ENCODE measurements around the gene HSPA13. TPM values are rescaled to one million over a fixed set of nuclear protein-coding genes. Genes with fewer than 3 reads are reported as not detected.
"Not testable (repeated sequence)": the region's sequence is repeated elsewhere in the genome, so short reads cannot be mapped to it uniquely, and the experiment has no call there.

Gene HSPA13
- total RNA-seq, 1 donor from 2014 or later = 105 TPM

GRCh38 chr21:14354515-14354914 lies 28.4 kb downstream of the HSPA13 start:
- H3K27me3 ChIP-seq = no peaks in the 10 kb centered on the region
- H3K9me3 ChIP-seq (ENCODE audit: low read depth) = no peaks in the 10 kb centered on the region
- H3K27me3 Mint-ChIP-seq (ENCODE audit: insufficient read depth, low read depth) = no peaks in the 10 kb centered on the region
- no peak overlapping the region for H3K4me2 ChIP-seq
- no peaks in the 10 kb centered on the region for H4K20me1 ChIP-seq (ENCODE audit: low read depth)
- H3K4me3 Mint-ChIP-seq = no peak overlapping the region
- no peaks in the 10 kb centered on the region for H3K9me3 Mint-ChIP-seq
- no peak for TF ChIP-seq CTCF (IDR thresholded peaks at IDR 0.05)
- TF ChIP-seq EZH2 (IDR thresholded peaks at IDR 0.05) = no peak
- no peak for TF ChIP-seq EZH2phosphoT487 (IDR thresholded peaks at IDR 0.05)
- H3K9ac ChIP-seq = no peak overlapping the region
- H2AFZ ChIP-seq (replicated peaks) = no peak overlapping the region
- H3K4me1 ChIP-seq = no peaks in the 10 kb centered on the region
- H3F3A ChIP-seq (ENCODE audit: low read depth) = no peaks in the 10 kb centered on the region
- no peak for DNase-seq (ENCODE audit: low spot score)
- no peaks in the 10 kb centered on the region for H3K4me1 Mint-ChIP-seq
- H3K4me3 ChIP-seq = no peak overlapping the region
- H3K36me3 ChIP-seq = no peaks in the 10 kb centered on the region
- no peaks in the 10 kb centered on the region for H3K36me3 Mint-ChIP-seq
- no peak overlapping the region for H3K27ac ChIP-seq
- H3K79me2 ChIP-seq (ENCODE audit: low read depth) = no peaks in the 10 kb centered on the region
- no peak overlapping the region for H3K27ac Mint-ChIP-seq

GRCh38 chr21:14353726-14354125 lies 29.2 kb downstream of the HSPA13 start:
- H3K9me3 ChIP-seq (ENCODE audit: low read depth) = no peaks in the 10 kb centered on the region
- H3K27me3 ChIP-seq = no peaks in the 10 kb centered on the region
- Mint-ChIP-seq H3K27me3 (ENCODE audit: insufficient read depth, low read depth) (no peaks in the 10 kb centered on the region), H3K4me3 (no peak overlapping the region), H3K36me3 (no peaks in the 10 kb centered on the region), H3K27ac (no peak overlapping the region), H3K4me1 (no peaks in the 10 kb centered on the region), H3K9me3 (no peaks in the 10 kb centered on the region)
- H2AFZ ChIP-seq (replicated peaks) = no peak overlapping the region
- no peaks in the 10 kb centered on the region for H3K79me2 ChIP-seq (ENCODE audit: low read depth)
- H3K4me2 ChIP-seq = no peak overlapping the region
- H3F3A ChIP-seq (ENCODE audit: low read depth) = no peaks in the 10 kb centered on the region
- no peak overlapping the region for H3K27ac ChIP-seq
- no peak for DNase-seq (ENCODE audit: low spot score)
- H3K4me3 ChIP-seq = no peak overlapping the region
- H3K4me1 ChIP-seq = no peaks in the 10 kb centered on the region
- no peak overlapping the region for H3K9ac ChIP-seq
- TF ChIP-seq EZH2phosphoT487 (IDR thresholded peaks at IDR 0.05) (no peak), EZH2 (IDR thresholded peaks at IDR 0.05) (no peak), CTCF (IDR thresholded peaks at IDR 0.05) (no peak)
- no peaks in the 10 kb centered on the region for H3K36me3 ChIP-seq
- H4K20me1 ChIP-seq (ENCODE audit: low read depth) = no peaks in the 10 kb centered on the region

GRCh38 chr21:14353231-14353630 lies 29.7 kb downstream of the HSPA13 start:
- no peak overlapping the region for H3K27ac Mint-ChIP-seq
- no peak overlapping the region for H2AFZ ChIP-seq (replicated peaks)
- H4K20me1 ChIP-seq (ENCODE audit: low read depth) = no peaks in the 10 kb centered on the region
- H3K4me1 ChIP-seq = no peaks in the 10 kb centered on the region
- H3K27me3 ChIP-seq = no peaks in the 10 kb centered on the region
- no peak overlapping the region for H3K4me3 ChIP-seq
- H3K79me2 ChIP-seq (ENCODE audit: low read depth) = no peaks in the 10 kb centered on the region
- no peak overlapping the region for H3K4me2 ChIP-seq
- H3K4me3 Mint-ChIP-seq = no peak overlapping the region
- H3K27ac ChIP-seq = no peak overlapping the region
- H3F3A ChIP-seq (ENCODE audit: low read depth) = no peaks in the 10 kb centered on the region
- H3K27me3 Mint-ChIP-seq (ENCODE audit: insufficient read depth, low read depth) = no peaks in the 10 kb centered on the region
- no peaks in the 10 kb centered on the region for H3K36me3 ChIP-seq
- no peak for DNase-seq (ENCODE audit: low spot score)
- TF ChIP-seq EZH2 (IDR thresholded peaks at IDR 0.05) = no peak
- no peak for TF ChIP-seq EZH2phosphoT487 (IDR thresholded peaks at IDR 0.05)
- TF ChIP-seq CTCF (IDR thresholded peaks at IDR 0.05) = no peak
- H3K4me1 Mint-ChIP-seq = no peaks in the 10 kb centered on the region
- H3K36me3 Mint-ChIP-seq = no peaks in the 10 kb centered on the region
- no peak overlapping the region for H3K9ac ChIP-seq
- no peaks in the 10 kb centered on the region for H3K9me3 ChIP-seq (ENCODE audit: low read depth)
- no peaks in the 10 kb centered on the region for H3K9me3 Mint-ChIP-seq

GRCh38 chr21:14327346-14327745 lies 55.6 kb downstream of the HSPA13 start:
- H3K36me3 Mint-ChIP-seq; H3K79me2 ChIP-seq (ENCODE audit: low read depth); H3K4me3 Mint-ChIP-seq; H3K27me3 Mint-ChIP-seq (ENCODE audit: insufficient read depth, low read depth); H3K9ac ChIP-seq; H3K4me3 ChIP-seq; H3K9me3 ChIP-seq (ENCODE audit: low read depth); H3K4me1 Mint-ChIP-seq; H3K36me3 ChIP-seq; H3K27me3 ChIP-seq; H3K27ac ChIP-seq; H3F3A ChIP-seq (ENCODE audit: low read depth); H3K4me2 ChIP-seq; H4K20me1 ChIP-seq (ENCODE audit: low read depth); H3K27ac Mint-ChIP-seq; H3K9me3 Mint-ChIP-seq; H3K4me1 ChIP-seq; H2AFZ ChIP-seq (replicated peaks); DNase-seq (ENCODE audit: low spot score): not testable (repeated sequence)

All from neural progenitor cell (in vitro differentiated cells).